IPS-11a (cell line): ENCODE results near the gene HPSE.
A peak's percentile ranks its signal among the peaks of the same experiment; 100 is the strongest.
"Not testable (repeated sequence)": the region's sequence is repeated elsewhere in the genome, so short reads cannot be mapped to it uniquely, and the experiment has no call there.

Experiments
- H3K4me3 ChIP-seq: one replicate; pipeline ENCODE4 v1.5.1; 2013; ENCODE audit warnings: low read depth, low read length, control low read depth

The HPSE gene

GRCh38 chr4:83335701-83336100 lies 1.1 kb upstream of the HPSE start:
- no peak overlapping the region for H3K4me3 ChIP-seq

GRCh38 chr4:83331956-83332355 lies 2.7 kb downstream of the HPSE start:
- H3K4me3 ChIP-seq = no peak overlapping the region

- H3K4me3 ChIP-seq = no peak overlapping the region
Measured at GRCh38 chr4:83329521-83330110, 5.0 kb downstream of the HPSE start.

- no peak overlapping the region for H3K4me3 ChIP-seq
Measured at GRCh38 chr4:83328521-83329187, 6.0 kb downstream of the HPSE start.

GRCh38 chr4:83326546-83326945 lies 8.1 kb downstream of the HPSE start:
- H3K4me3 ChIP-seq = no peak overlapping the region

- not testable (repeated sequence) for H3K4me3 ChIP-seq
Measured at GRCh38 chr4:83325306-83325705, 9.3 kb downstream of the HPSE start.

GRCh38 chr4:83323136-83323535 lies 11.5 kb downstream of the HPSE start:
- no peak overlapping the region for H3K4me3 ChIP-seq

GRCh38 chr4:83320548-83320947 lies 14.1 kb downstream of the HPSE start:
- no peak overlapping the region for H3K4me3 ChIP-seq

- no peak overlapping the region for H3K4me3 ChIP-seq
Measured at GRCh38 chr4:83318666-83319065, 16.0 kb downstream of the HPSE start.

- H3K4me3 ChIP-seq = no peak overlapping the region
Measured at GRCh38 chr4:83317671-83318070, 17.0 kb downstream of the HPSE start.

- no peak overlapping the region for H3K4me3 ChIP-seq
Measured at GRCh38 chr4:83316459-83317165, 18.0 kb downstream of the HPSE start.

- H3K4me3 ChIP-seq = no peak overlapping the region
Measured at GRCh38 chr4:83315341-83315870, 19.2 kb downstream of the HPSE start.

GRCh38 chr4:83308672-83309071 lies 26.0 kb downstream of the HPSE start:
- no peak overlapping the region for H3K4me3 ChIP-seq

- H3K4me3 ChIP-seq = no peak overlapping the region
Measured at GRCh38 chr4:83307920-83308319, 26.7 kb downstream of the HPSE start.

GRCh38 chr4:83305187-83305586 lies 29.5 kb downstream of the HPSE start:
- H3K4me3 ChIP-seq = no peak overlapping the region

GRCh38 chr4:83297548-83298260 lies 36.9 kb downstream of the HPSE start:
- H3K4me3 ChIP-seq = no peak overlapping the region

- no peak overlapping the region for H3K4me3 ChIP-seq
Measured at GRCh38 chr4:83293305-83294046, 41.2 kb downstream of the HPSE start.

GRCh38 chr4:83290059-83290774 lies 44.4 kb downstream of the HPSE start:
- H3K4me3 ChIP-seq = not testable (repeated sequence)

GRCh38 chr4:83288381-83288780 lies 46.3 kb downstream of the HPSE start:
- not testable (repeated sequence) for H3K4me3 ChIP-seq

- H3K4me3 ChIP-seq = peak overlapping the region; percentile 84
Measured at GRCh38 chr4:83285055-83285407, 49.6 kb downstream of the HPSE start.
